GM04503 (cell line): ENCODE results near the gene MOB2.

Experiments
- DNase-seq: peaks from one replicate; pipeline ENCODE4 v3.0.0-alpha.2; 2012; ENCODE audit warnings: low read depth

Gene MOB2

GRCh38 chr11:1470681-1471611 is 15.6 kb downstream of the MOB2 start:
- DNase-seq: no peak

- no peak for DNase-seq
Observed at GRCh38 chr11:1469911-1470680, 16.5 kb downstream of the MOB2 start.

GRCh38 chr11:1469287-1469910 is 17.2 kb downstream of the MOB2 start:
- no peak for DNase-seq

- DNase-seq: no peak
Observed at GRCh38 chr11:1468473-1469066, 18.0 kb downstream of the MOB2 start.

GRCh38 chr11:1468002-1468401 is 18.6 kb downstream of the MOB2 start:
- DNase-seq: no peak

- DNase-seq: no peak
Observed at GRCh38 chr11:1467270-1467669, 19.3 kb downstream of the MOB2 start.

- no peak for DNase-seq
Observed at GRCh38 chr11:1466784-1467183, 19.8 kb downstream of the MOB2 start.

GRCh38 chr11:1463056-1463455 is 23.5 kb downstream of the MOB2 start:
- no peak for DNase-seq

GRCh38 chr11:1462698-1462975 is 23.9 kb downstream of the MOB2 start:
- DNase-seq: no peak

- no peak for DNase-seq
Observed at GRCh38 chr11:1461826-1462697, 24.5 kb downstream of the MOB2 start.

GRCh38 chr11:1460986-1461825 is 25.4 kb downstream of the MOB2 start:
- DNase-seq: no peak

GRCh38 chr11:1460396-1460985 is 26.1 kb downstream of the MOB2 start:
- no peak for DNase-seq

GRCh38 chr11:1459764-1460395 is 26.7 kb downstream of the MOB2 start:
- DNase-seq: no peak

GRCh38 chr11:1459219-1459575 is 27.4 kb downstream of the MOB2 start:
- no peak for DNase-seq

GRCh38 chr11:1458340-1459218 is 28.0 kb downstream of the MOB2 start:
- DNase-seq: no peak

- DNase-seq: no peak
Observed at GRCh38 chr11:1457856-1458255, 28.7 kb downstream of the MOB2 start.

GRCh38 chr11:1457326-1457680 is 29.3 kb downstream of the MOB2 start:
- no peak for DNase-seq

GRCh38 chr11:1456596-1457325 is 29.8 kb downstream of the MOB2 start:
- DNase-seq: no peak
